HG03039 (cell line): Measurements from ENCODE around the gene CELF1.
A peak's percentile ranks its signal among the peaks of the same experiment; 100 is the strongest.

ENCODE experiments used
- ATAC-seq: cut with Tn5 transposase; IDR thresholded peaks from one replicate; pipeline ENCODE4 v1.9.1; 2021; ENCODE audit warnings: mild to moderate bottlenecking, moderate library complexity; ENCODE audit not compliant: unreplicated experiment

CELF1 gene

GRCh38 chr11:47430524-47430923 is 122.4 kb downstream of the CELF1 start:
- no peak for ATAC-seq

DNA sequence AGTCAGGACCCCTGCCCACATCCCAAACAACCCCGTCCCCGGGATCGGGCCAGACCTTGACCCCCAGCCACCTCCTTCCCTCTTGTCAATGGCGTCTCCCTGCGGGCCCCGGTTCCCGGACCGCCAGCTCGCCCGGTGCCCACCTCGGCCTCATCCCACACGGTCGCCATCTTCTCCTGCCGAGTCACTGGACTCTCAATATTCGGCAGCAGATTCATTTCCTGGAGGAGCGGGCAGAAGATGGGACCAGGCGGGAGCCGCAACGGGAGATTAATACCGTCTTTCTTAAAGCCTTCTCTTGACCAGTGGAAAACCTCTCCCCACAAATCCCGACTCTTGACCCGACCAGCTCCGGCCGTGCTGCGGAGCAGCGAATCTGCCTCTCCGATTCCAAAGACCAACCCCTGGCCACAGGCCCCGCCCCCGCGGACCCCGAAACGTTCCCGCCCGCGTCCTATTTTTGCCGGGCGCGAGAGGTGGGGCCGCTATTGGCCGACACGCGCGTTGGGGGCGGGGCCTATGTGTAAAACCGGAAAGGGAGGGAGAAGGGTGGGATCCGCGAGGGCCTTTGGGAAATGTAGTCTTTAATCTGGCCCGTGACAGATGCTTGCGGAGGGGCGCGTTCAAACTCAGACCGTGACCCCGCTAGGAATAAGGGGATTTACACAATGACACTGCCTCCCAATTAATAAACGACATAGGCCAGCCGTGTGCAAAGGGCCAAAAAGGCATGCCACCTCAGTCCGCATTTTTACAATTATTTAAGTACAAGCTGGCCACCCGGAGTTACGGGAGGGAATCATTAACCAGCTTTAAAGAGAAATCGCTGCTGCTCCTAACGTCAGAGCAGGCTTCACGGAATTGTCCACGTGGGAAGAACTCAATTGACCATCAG is 126.6 kb downstream of the CELF1 start, which contains the start of gene PSMC3:
Gene PSMC3, minus strand, starts transcription at position 378 of the 895 bp plus-strand sequence. Its CDS starts 160 bp downstream, at position 218.
- peak; percentile 91 for ATAC-seq

DNA sequence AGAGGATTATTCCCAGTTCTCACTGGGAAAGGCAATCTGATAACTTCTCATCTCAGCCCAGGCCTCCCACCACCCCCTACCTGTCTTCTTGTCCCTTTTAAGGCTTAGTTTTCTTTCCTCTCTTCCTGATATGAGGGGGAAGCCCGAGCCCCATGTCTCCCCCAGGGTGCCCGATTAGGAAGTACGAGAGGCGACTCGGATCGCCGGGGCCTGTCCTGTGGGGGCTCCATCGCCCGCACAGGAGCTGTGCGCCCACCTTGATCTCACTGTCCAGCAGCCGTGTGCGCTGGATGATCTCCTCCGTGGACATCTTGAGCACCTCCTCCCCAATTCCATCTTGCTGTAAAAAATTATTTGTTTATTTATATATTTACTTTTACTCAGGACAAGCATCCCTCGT is 127.3 kb downstream of the CELF1 start:
- no peak for ATAC-seq

DNA sequence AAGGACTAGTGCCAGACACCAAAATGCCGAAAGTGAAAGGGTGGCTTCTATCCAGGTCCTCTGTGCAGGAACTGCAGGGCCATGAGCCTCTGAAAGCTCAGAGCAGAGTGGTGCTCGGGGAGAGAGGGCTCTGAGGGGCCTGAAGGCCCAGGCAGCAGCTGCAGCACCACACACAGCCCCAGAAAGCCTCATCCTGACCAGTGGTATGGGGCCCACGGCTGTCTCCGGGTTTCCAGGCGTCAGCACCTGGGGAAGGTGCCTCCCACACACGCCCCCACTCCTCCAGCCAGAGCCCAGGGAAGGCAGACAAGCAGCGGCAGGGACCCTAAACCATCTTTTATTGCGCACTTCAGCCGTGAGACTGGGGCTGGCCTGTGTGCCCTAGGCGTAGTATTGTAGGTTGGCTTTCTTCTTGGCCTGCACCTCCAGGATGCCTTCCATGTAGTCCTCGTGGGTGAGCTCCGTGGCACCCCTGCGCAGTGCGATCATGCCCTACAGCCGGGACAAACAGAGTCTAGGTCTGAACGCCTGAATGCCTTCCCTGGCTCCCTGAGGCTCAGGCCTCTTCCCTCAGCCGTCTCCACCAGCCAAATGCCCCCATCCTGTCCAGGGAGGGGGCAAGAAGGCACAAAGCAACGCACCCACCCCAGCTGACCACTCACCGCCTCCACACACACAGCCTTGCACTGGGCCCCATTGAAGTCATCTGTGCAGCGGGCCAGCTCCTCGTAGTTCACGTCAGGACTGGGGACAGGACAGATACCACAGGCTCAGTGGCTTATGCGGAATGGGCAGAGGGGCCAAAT is 134.3 kb downstream of the CELF1 start:
- ATAC-seq: no peak

GRCh38 chr11:47417712-47418111 is 135.2 kb downstream of the CELF1 start:
- ATAC-seq: no peak

GRCh38 chr11:47415949-47416472 is 136.9 kb downstream of the CELF1 start:
- no peak for ATAC-seq
